B cell (primary cell): Measurements from ENCODE around the gene NECAP2.

Experiments
- CTCF ChIP-seq: fragments of 200-600 bp; IDR thresholded peaks from one replicate; pipeline ENCODE4 v1.8.0; 2022; ENCODE audit warnings: antibody characterized with exemption, mild to moderate bottlenecking
- EZH2 ChIP-seq: IDR thresholded peaks from 2 replicates; pipeline ENCODE4 v1.6.1; 2012; ENCODE audit warnings: borderline replicate concordance, low read depth, mild to moderate bottlenecking, moderate library complexity, low read length; ENCODE audit not compliant: insufficient read depth, poor library complexity, severe bottlenecking

- TF ChIP-seq CTCF (no peak), EZH2 (no peak)
These were observed 9.1 kb downstream of the NECAP2 start for GRCh38 chr1:16449666-16450065.
